Naive thymus-derived CD4-positive, alpha-beta T cell (primary cell): ENCODE data around the gene YTHDC2. TPM values are rescaled to one million over a fixed set of nuclear protein-coding genes. Genes with fewer than 3 reads are reported as not detected.

Experiments used
- ATAC-seq: fragments of 150-1000 bp; cut with Tn5 transposase; 2 replicates; pipeline ENCODE4 v1.10.0; 2021; ENCODE audit warnings: mild to moderate bottlenecking, moderate library complexity
- CTCF ChIA-PET: fragments of 350-600 bp; sonication (Branson Sonifier 250); formaldehyde crosslinking; loops from one replicate; lab custom pipeline; 2021; ENCODE audit warnings: antibody characterized with exemption; lab: Charles Lee
- POLR2A ChIA-PET: fragments of 350-600 bp; sonication (Branson Sonifier 250); formaldehyde crosslinking; loops from one replicate; lab custom pipeline; 2021; ENCODE audit warnings: antibody characterized with exemption, inconsistent platforms; lab: Charles Lee
- DNase-seq, 9 donors: peaks; one replicate each; pipeline versions ENCODE4 v3.0.0 to v3.0.0-alpha.2; 2020 to 2022; ENCODE audit warnings: mixed read lengths in 1 of 9
- H3K27ac ChIP-seq: one replicate; pipeline ENCODE4 v1.7.0; 2013; ENCODE audit warnings: mild to moderate bottlenecking, low read depth, low read length, moderate library complexity
- H3K27me3 ChIP-seq, 2 donors: one replicate each; pipeline ENCODE4 v1.7.0; 2013; ENCODE audit warnings: low read length in 2 of 2, mild to moderate bottlenecking in 2 of 2, moderate library complexity in 2 of 2; ENCODE audit not compliant: control insufficient read depth in 2 of 2, insufficient read depth in 2 of 2
- H3K36me3 ChIP-seq, 3 experiments: 1 replicate in 2 of 3; 2 replicates in 1 of 3; pipeline ENCODE4 v1.7.0; 2013; ENCODE audit warnings: low read length in 3 of 3, mild to moderate bottlenecking in 3 of 3, moderate library complexity in 1 of 3; ENCODE audit not compliant: insufficient read depth in 3 of 3, control insufficient read depth in 2 of 3
- H3K4me1 ChIP-seq, 2 donors: one replicate each; pipeline ENCODE4 v1.7.0; 2013; ENCODE audit warnings: low read length in 2 of 2, mild to moderate bottlenecking in 2 of 2, moderate library complexity in 1 of 2; ENCODE audit not compliant: control insufficient read depth in 2 of 2, insufficient read depth in 2 of 2
- H3K4me3 ChIP-seq: 2 replicates; pipeline ENCODE4 v1.7.0; 2013; ENCODE audit warnings: mild to moderate bottlenecking, low read length
- H3K9me3 ChIP-seq, 3 experiments: 1 replicate in 2 of 3; 2 replicates in 1 of 3; pipeline ENCODE4 v1.7.0; 2013; ENCODE audit warnings: low read length in 3 of 3; ENCODE audit not compliant: control insufficient read depth in 2 of 3
- H3K27ac Mint-ChIP-seq, 9 donors: one replicate each; pipeline ENCODE4 v1.8.0; 2020 to 2022; ENCODE audit warnings: mixed read lengths in 9 of 9, mild to moderate bottlenecking in 8 of 9, moderate library complexity in 5 of 9, inconsistent platforms in 2 of 9
- H3K27me3 Mint-ChIP-seq, 5 donors: one replicate each; pipeline ENCODE4 v1.8.0; 2021 to 2022; ENCODE audit warnings: mixed read lengths in 5 of 5, mild to moderate bottlenecking in 1 of 5
- H3K36me3 Mint-ChIP-seq, 5 donors: one replicate each; pipeline ENCODE4 v1.8.0; 2020 to 2022; ENCODE audit warnings: mixed read lengths in 5 of 5, mild to moderate bottlenecking in 3 of 5, inconsistent platforms in 1 of 5
- H3K4me1 Mint-ChIP-seq, 7 donors: one replicate each; pipeline ENCODE4 v1.8.0; 2020 to 2022; ENCODE audit warnings: mixed read lengths in 7 of 7, mild to moderate bottlenecking in 3 of 7, inconsistent platforms in 1 of 7
- H3K4me3 Mint-ChIP-seq, 10 donors: one replicate each; pipeline ENCODE4 v1.8.0; 2020 to 2022; ENCODE audit warnings: mild to moderate bottlenecking in 10 of 10, mixed read lengths in 10 of 10, moderate library complexity in 6 of 10, inconsistent platforms in 2 of 10
- H3K9me3 Mint-ChIP-seq, 11 donors: one replicate each; pipeline ENCODE4 v1.8.0; 2020 to 2022; ENCODE audit warnings: mixed read lengths in 11 of 11, mild to moderate bottlenecking in 4 of 11, inconsistent platforms in 1 of 11, moderate library complexity in 1 of 11
- intact Hi-C, 2 donors: fragments of 100-400 bp; cut with micrococcal nuclease; formaldehyde crosslinking; loops; one replicate each; pipeline ENCODE4 v1.15.1; 2023
- polyA plus RNA-seq, 2 donors: library from polyadenylated mRNA; unstranded; fragments of 300-500 nt; fragmentation: Illumina TruSeq; gene quantifications; one replicate each; pipeline ENCODE4 v1.2.3, GENCODE V29; 2021
- total RNA-seq, 6 experiments: library from RNA in 5 of 6; stranded (reverse) in 5 of 6; gene quantifications; 1 replicate in 5 of 6; 2 replicates in 1 of 6; pipeline ENCODE4 v1.2.3 and lab custom pipeline; 2021 to 2026

The YTHDC2 gene
- total and polyA plus RNA-seq, 7 experiments from 2014 or later: 8.1 to 53.6 (median 42.5) TPM

DNA sequence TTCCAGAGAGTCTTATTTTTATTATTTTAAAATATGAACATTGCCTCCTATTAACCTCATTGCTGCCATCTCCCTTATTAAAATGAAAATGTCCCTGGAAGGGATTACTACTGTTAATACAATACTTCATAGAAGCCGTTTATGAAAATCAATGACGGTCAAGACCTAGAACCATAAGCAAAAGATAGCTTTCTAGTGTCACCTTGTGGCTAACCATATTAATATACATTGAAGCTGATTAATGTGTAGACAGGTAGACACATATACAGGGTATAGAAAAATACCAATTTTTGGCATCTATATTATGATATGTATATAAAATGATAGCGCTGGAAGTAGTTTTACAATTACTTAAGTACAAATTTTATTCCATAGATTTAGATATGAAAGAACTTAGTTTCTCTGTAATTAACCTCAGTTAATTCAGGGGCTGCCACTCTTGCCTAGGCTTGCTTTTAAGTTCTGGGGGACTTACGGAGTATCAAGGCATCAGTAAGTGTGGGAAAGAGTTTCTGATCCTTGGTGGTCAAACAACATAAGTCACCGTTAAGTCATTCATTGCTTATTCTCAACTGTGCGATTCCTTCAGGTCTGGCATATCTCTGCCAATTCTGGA, 2.5 kb upstream of the YTHDC2 start:
- peaks cover 0 to 4% of the 10 kb centered on the region in 2 donors for H3K27me3 ChIP-seq
- Mint-ChIP-seq H3K27ac (no peak overlapping the region), H3K36me3 (peaks cover 0 to 6% (median under 1%) of the 10 kb centered on the region in 5 donors), H3K4me1 (peaks cover 20 to 35% (median 27%) of the 10 kb centered on the region in 7 donors), H3K27me3 (peaks cover 27 to 44% (median 34%) of the 10 kb centered on the region in 5 donors), H3K9me3 (peaks cover 0 to 5% (median 0%) of the 10 kb centered on the region in 11 donors), H3K4me3 (no peak overlapping the region)
- no peak overlapping the region for H3K4me3 ChIP-seq
- peaks cover 6 to 9% of the 10 kb centered on the region in 2 donors for H3K4me1 ChIP-seq
- intact Hi-C loops: loop anchor here (1.0 to 10.0 kb wide), 7 partner anchors 176 to 1996 kb away; partner anchors contain the start of genes DCP2 (in 1 of the 2), REEP5 (in 1 of the 2) and STARD4 (in 1 of the 2)
- no peaks in the 10 kb centered on the region for H3K9me3 ChIP-seq
- DNase-seq (peak in 1 of 9 donors; percentile 21), ATAC-seq (no peak)
- ChIA-PET CTCF (interaction anchor here (1.8 kb wide), 1 partner anchor 514 kb away, joined by 8 read pairs; no protein-coding TSS in a partner anchor), POLR2A (interaction anchor here (1.3 kb wide), 1 partner anchor 535 kb away, joined by 4 read pairs; no protein-coding TSS in a partner anchor)
- H3K27ac ChIP-seq: no peak overlapping the region
- no peaks in the 10 kb centered on the region for H3K36me3 ChIP-seq

DNA sequence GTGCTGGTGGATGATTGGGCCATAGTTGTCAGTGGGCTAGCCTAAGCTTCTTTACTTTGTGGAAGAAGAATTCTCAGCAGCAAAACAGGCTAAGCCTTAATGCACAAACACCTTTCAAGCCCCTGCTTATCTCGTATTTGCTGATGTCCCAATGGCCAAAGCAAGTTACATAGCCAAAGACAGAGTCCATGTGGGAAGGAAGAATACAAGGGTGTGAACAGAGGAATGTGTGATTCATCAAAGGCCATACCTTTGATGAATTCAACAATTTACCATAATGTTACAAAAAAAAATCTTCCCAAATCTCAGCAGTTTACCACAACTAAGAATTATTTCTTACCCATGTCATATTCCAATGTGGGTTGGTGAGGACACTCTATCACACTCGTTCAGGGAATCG, 1.2 kb upstream of the YTHDC2 start:
- peak overlapping the region in 8 of 10 donors; percentile 1 to 97 (median 68) for H3K4me3 Mint-ChIP-seq
- peaks cover 0 to 5% (median 0%) of the 10 kb centered on the region in 11 donors for H3K9me3 Mint-ChIP-seq
- peak overlapping the region in 1 of 9 donors; percentile 19 for H3K27ac Mint-ChIP-seq
- POLR2A ChIA-PET: interaction anchor here (1.0 to 1.9 kb wide), 2 partner anchors 178 to 536 kb away, joined by 4 to 9 read pairs; no protein-coding TSS in a partner anchor
- intact Hi-C loops: loop anchor here (2.0 to 10.0 kb wide), 8 partner anchors 14 to 1998 kb away; partner anchors contain the start of genes DCP2 (in 1 of the 2), REEP5 (in 1 of the 2) and STARD4 (in 1 of the 2)
- Histone ChIP-seq H3K4me1 (peaks cover 6 to 9% of the 10 kb centered on the region in 2 donors), H3K4me3 (no peak overlapping the region), H3K27ac (no peak overlapping the region), H3K36me3 (no peaks in the 10 kb centered on the region), H3K27me3 (peaks cover 0 to 4% of the 10 kb centered on the region in 2 donors), H3K9me3 (no peaks in the 10 kb centered on the region)
- H3K36me3 Mint-ChIP-seq: peaks cover 0 to 12% (median 6%) of the 10 kb centered on the region in 5 donors
- ATAC-seq (no peak), DNase-seq (no peak)
- H3K27me3 Mint-ChIP-seq: peaks cover 20 to 31% (median 23%) of the 10 kb centered on the region in 5 donors
- CTCF ChIA-PET: interaction anchor here (0.5 to 0.7 kb wide), 3 partner anchors 23 to 504 kb away, joined by 3 to 5 read pairs (median 3); no protein-coding TSS in a partner anchor
- H3K4me1 Mint-ChIP-seq: peaks cover 27 to 45% (median 39%) of the 10 kb centered on the region in 7 donors

DNA sequence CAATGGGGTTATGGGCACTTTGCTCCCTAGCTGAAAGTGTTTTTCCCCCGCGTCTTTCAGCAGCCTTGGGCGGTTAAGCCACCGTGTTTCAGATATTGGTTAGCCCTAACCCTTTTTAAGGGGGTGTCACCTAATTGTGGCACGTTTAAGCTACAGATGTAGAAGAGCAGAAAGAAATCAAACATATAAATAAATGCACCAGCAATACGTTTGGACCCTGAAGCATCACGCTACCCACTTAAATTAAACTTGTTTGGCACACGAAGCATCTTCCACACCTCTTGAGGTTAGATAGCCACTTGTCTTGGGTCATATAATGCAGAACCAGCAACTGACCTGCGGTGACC, 768 bp downstream of the YTHDC2 start:
- Mint-ChIP-seq H3K4me1 (peaks cover 27 to 57% (median 47%) of the 10 kb centered on the region in 7 donors), H3K27me3 (peaks cover 12 to 15% (median 13%) of the 10 kb centered on the region in 5 donors), H3K4me3 (peak overlapping the region; percentile 86 to 98 (median 94)), H3K9me3 (peaks cover 0 to 5% (median 0%) of the 10 kb centered on the region in 11 donors), H3K36me3 (peaks cover 0 to 17% (median 6%) of the 10 kb centered on the region in 5 donors), H3K27ac (peak overlapping the region; percentile 86 to 98 (median 97))
- Histone ChIP-seq H3K36me3 (peaks cover 0 to 4% (median 0%) of the 10 kb centered on the region in 3 experiments), H3K9me3 (no peaks in the 10 kb centered on the region), H3K27ac (peak overlapping the region; percentile 94), H3K4me1 (peaks cover 6 to 9% of the 10 kb centered on the region in 2 donors), H3K4me3 (peak overlapping the region; percentile 85), H3K27me3 (no peaks in the 10 kb centered on the region)
- ChIA-PET CTCF (no interaction called here), POLR2A (interaction anchor here (1.0 to 1.9 kb wide), 5 partner anchors 8 to 538 kb away, joined by 3 to 9 read pairs (median 3); no protein-coding TSS in a partner anchor)
- no peak for DNase-seq
- intact Hi-C loops: loop anchor here (5.0 to 10.0 kb wide), 5 partner anchors 537 to 1999 kb away; partner anchors contain the start of genes DCP2 (in 1 of the 2), REEP5 (in 1 of the 2) and STARD4 (in 1 of the 2)
- no peak for ATAC-seq

DNA sequence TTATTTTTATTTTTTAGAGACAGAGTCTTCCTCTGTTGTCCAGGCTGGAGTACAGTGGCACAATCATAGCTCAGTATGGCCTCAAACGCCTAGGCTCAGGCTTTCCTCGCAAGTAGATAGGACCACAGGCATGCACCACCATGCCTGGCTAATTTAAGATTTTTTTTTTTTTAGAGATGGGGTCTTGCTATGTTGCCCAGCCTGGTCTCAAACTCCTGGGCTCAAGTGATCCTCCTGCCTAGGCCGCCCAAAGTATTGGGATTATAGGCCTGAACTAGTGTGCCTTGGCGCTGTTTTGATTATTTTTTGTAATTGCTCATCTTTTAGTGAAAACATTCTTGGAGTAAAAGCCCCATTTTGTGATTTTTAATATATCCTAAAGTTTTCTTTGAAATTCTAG, 5.4 kb downstream of the YTHDC2 start:
- Mint-ChIP-seq H3K27ac (no peak overlapping the region), H3K4me3 (no peak overlapping the region), H3K27me3 (no peaks in the 10 kb centered on the region), H3K9me3 (peaks cover 0 to 2% (median 0%) of the 10 kb centered on the region in 11 donors), H3K36me3 (peaks cover 9 to 33% (median 17%) of the 10 kb centered on the region in 5 donors), H3K4me1 (peaks cover 36 to 85% (median 72%) of the 10 kb centered on the region in 7 donors)
- Histone ChIP-seq H3K4me1 (peaks cover 9 to 19% of the 10 kb centered on the region in 2 donors), H3K27ac (no peak overlapping the region), H3K36me3 (peaks cover 0 to 11% (median 0%) of the 10 kb centered on the region in 3 experiments), H3K27me3 (no peaks in the 10 kb centered on the region), H3K4me3 (no peak overlapping the region), H3K9me3 (no peaks in the 10 kb centered on the region)
- CTCF ChIA-PET: no interaction called here
- POLR2A ChIA-PET: no interaction called here
- intact Hi-C loops: loop anchor here in 1 of 2 donors (5.0 to 10.0 kb wide), 3 partner anchors 78 to 2004 kb away; partner anchors contain the start of genes CCDC112 and STARD4
- no peak for DNase-seq
- no peak for ATAC-seq

DNA sequence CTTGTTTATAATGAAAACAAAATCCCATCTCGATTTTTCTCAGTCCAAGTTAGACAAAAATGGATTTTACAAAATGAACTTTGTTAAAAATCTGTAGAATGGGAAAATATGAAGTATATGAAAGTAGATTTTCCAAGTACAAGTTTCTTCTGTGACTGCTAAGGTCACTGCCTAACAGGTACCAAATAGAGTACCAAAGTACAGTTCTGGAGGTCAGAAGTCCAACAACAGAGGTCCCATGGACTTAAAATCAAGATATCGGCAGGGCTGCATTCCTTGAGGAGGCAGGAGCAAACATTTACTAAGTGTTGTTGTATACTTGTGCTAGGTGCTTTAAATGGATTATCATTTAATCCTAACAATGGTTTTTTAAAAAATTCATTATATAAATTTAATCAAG, 5.9 kb downstream of the YTHDC2 start:
- Mint-ChIP-seq H3K36me3 (peaks cover 9 to 33% (median 17%) of the 10 kb centered on the region in 5 donors), H3K27me3 (no peaks in the 10 kb centered on the region), H3K4me1 (peaks cover 38 to 86% (median 73%) of the 10 kb centered on the region in 7 donors), H3K4me3 (peak overlapping the region in 1 of 10 donors; percentile 10), H3K27ac (peak overlapping the region in 1 of 9 donors; percentile 41), H3K9me3 (peaks cover 0 to 2% (median 0%) of the 10 kb centered on the region in 11 donors)
- CTCF ChIA-PET: no interaction called here
- no peak overlapping the region for H3K4me3 ChIP-seq
- DNase-seq (no peak), ATAC-seq (no peak)
- H3K36me3 ChIP-seq: peaks cover 0 to 11% (median 0%) of the 10 kb centered on the region in 3 experiments
- POLR2A ChIA-PET: no interaction called here
- H3K4me1 ChIP-seq: peaks cover 11 to 17% of the 10 kb centered on the region in 2 donors
- no peak overlapping the region for H3K27ac ChIP-seq
- no peaks in the 10 kb centered on the region for H3K9me3 ChIP-seq
- no peaks in the 10 kb centered on the region for H3K27me3 ChIP-seq
- intact Hi-C loops: loop anchor here in 1 of 2 donors (5.0 to 10.0 kb wide), 3 partner anchors 78 to 2005 kb away; partner anchors contain the start of genes CCDC112 and STARD4

DNA sequence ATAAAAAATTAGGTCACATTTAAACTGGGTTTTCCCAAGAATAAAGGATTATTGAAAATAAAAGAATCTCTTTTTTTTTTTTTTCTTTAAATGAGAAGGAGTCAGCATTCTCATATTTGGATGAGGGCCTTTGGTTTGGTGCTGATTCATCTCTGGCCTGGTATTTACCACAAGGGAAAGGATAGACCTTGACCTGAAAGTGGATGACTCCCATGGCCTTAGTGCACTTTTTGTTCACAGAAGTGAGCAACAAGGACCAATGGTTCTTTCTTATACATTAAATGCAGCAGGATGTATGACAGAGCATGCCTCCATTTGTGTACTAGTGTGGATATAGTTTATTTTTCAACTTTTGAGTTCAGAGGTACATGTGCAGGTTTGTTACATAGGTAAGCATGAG, 6.9 kb downstream of the YTHDC2 start:
- peak overlapping the region in 2 of 10 donors; percentile 13 to 51 for H3K4me3 Mint-ChIP-seq
- ChIA-PET POLR2A (no interaction called here), CTCF (no interaction called here)
- peak overlapping the region in 2 of 9 donors; percentile 24 to 56 for H3K27ac Mint-ChIP-seq
- no peak for ATAC-seq
- peaks cover 8 to 33% (median 17%) of the 10 kb centered on the region in 5 donors for H3K36me3 Mint-ChIP-seq
- no peak overlapping the region for H3K4me3 ChIP-seq
- no peaks in the 10 kb centered on the region for H3K9me3 ChIP-seq
- no peaks in the 10 kb centered on the region for H3K27me3 ChIP-seq
- peaks cover 0 to 2% (median 0%) of the 10 kb centered on the region in 11 donors for H3K9me3 Mint-ChIP-seq
- H3K27me3 Mint-ChIP-seq: no peaks in the 10 kb centered on the region
- H3K4me1 Mint-ChIP-seq: peaks cover 30 to 86% (median 73%) of the 10 kb centered on the region in 7 donors
- no peak for DNase-seq
- H3K4me1 ChIP-seq: peaks cover 7 to 15% of the 10 kb centered on the region in 2 donors
- peaks cover 0 to 11% (median 0%) of the 10 kb centered on the region in 3 experiments for H3K36me3 ChIP-seq
- H3K27ac ChIP-seq: no peak overlapping the region
- intact Hi-C loops: loop anchor here in 1 of 2 donors (5.0 kb wide), 1 partner anchor 67 kb away; no protein-coding TSS in a partner anchor
